Endothelial cell of umbilical vein (primary cell): ENCODE measurements around the gene AAR2. TPM values are rescaled to one million over a fixed set of nuclear protein-coding genes. Genes with fewer than 3 reads are reported as not detected.

ENCODE experiments used
- BruUV-seq: library from RNA; stranded (reverse); fragments of 400-500 nt; replicated peaks from 2 replicates; lab custom pipeline; 2021; lab: Mats Ljungman, UMichigan
- CTCF ChIA-PET: fragments of 300-600, 350-600 bp; sonication (Branson Sonifier 250); formaldehyde crosslinking; loops from one replicate; lab custom pipeline; 2021; ENCODE audit warnings: antibody characterized with exemption, inconsistent platforms; lab: Charles Lee
- POLR2A ChIA-PET: fragments of 300-600, 350-600 bp; sonication (Branson Sonifier 250); formaldehyde crosslinking; loops from one replicate; lab custom pipeline; 2021; ENCODE audit warnings: antibody characterized with exemption, inconsistent platforms; lab: Charles Lee
- DNase-seq: peaks from one replicate; pipeline ENCODE4 v3.0.0-alpha.2; 2011; ENCODE audit warnings: low read depth, low spot score
- FAIRE-seq: peaks from 2 replicates; lab custom pipeline; 2011; peaks lifted over from hg19 to GRCh38; lab: Jason Lieb, UNC
- H2AFZ ChIP-seq: 2 replicates; pipeline ENCODE4 v1.6.0; 2012; ENCODE audit warnings: low read depth, low read length, control low read depth, inconsistent platforms
- H3K27ac ChIP-seq: 2 replicates; pipeline ENCODE4 v1.5.1; 2011; ENCODE audit warnings: low read depth, mild to moderate bottlenecking, control low read depth, low read length, moderate library complexity; ENCODE audit not compliant: insufficient read depth
- H3K27me3 ChIP-seq, 2 experiments: 2 replicates each; pipeline versions ENCODE4 v1.6.0 to v1.6.1; 2011; ENCODE audit warnings: low read length in 2 of 2, mixed read lengths in 1 of 2; ENCODE audit not compliant: control insufficient read depth in 2 of 2, insufficient read depth in 2 of 2
- H3K36me3 ChIP-seq, 2 experiments: 2 replicates in 1 of 2; 3 replicates in 1 of 2; pipeline ENCODE4 v1.5.1; 2011; ENCODE audit warnings: low read length in 2 of 2, mild to moderate bottlenecking in 1 of 2, moderate library complexity in 1 of 2; ENCODE audit not compliant: control insufficient read depth in 2 of 2, insufficient read depth in 2 of 2; ENCODE audit errors: extremely low read depth in 1 of 2
- H3K4me1 ChIP-seq: 3 replicates; pipeline ENCODE4 v1.5.1; 2011; ENCODE audit warnings: mild to moderate bottlenecking, low read length; ENCODE audit not compliant: control insufficient read depth, insufficient read depth; ENCODE audit errors: extremely low read depth
- H3K4me2 ChIP-seq: 2 replicates; pipeline ENCODE4 v1.6.1; 2011; ENCODE audit warnings: low read length, control low read depth, mixed read lengths; ENCODE audit not compliant: insufficient read depth
- H3K4me3 ChIP-seq, 3 experiments: fragments of 200-600 bp in 1 of 3; sonication (generic), shearing (Covaris generic) in 1 of 3; replicated peaks in 1 of 3; 2 replicates each; pipeline ENCODE4 v1.5.1; 2011 to 2016; ENCODE audit warnings: control low read depth in 3 of 3, low read length in 3 of 3, mild to moderate bottlenecking in 2 of 3, inconsistent platforms in 1 of 3, low read depth in 1 of 3, moderate library complexity in 1 of 3; ENCODE audit not compliant: insufficient read depth in 1 of 3
- H3K79me2 ChIP-seq: 2 replicates; pipeline ENCODE4 v1.6.0; 2012; ENCODE audit warnings: low read length, inconsistent platforms; ENCODE audit not compliant: control insufficient read depth, insufficient read depth
- H3K9ac ChIP-seq: replicated peaks from 2 replicates; pipeline ENCODE3; 2011; ENCODE audit warnings: low read length, control low read depth; ENCODE audit not compliant: insufficient read depth; ENCODE audit errors: extremely low read depth
- H3K9me1 ChIP-seq: replicated peaks from 3 replicates; pipeline ENCODE4 v1.6.0; 2011; ENCODE audit warnings: mild to moderate bottlenecking, low read length; ENCODE audit not compliant: control insufficient read depth, insufficient read depth; ENCODE audit errors: extremely low read depth
- H3K9me3 ChIP-seq: replicated peaks from 2 replicates; pipeline ENCODE4 v1.5.1; 2012; ENCODE audit warnings: low read length, inconsistent platforms; ENCODE audit not compliant: control insufficient read depth, insufficient read depth
- H4K20me1 ChIP-seq: replicated peaks from 2 replicates; pipeline ENCODE3; 2011; ENCODE audit warnings: mild to moderate bottlenecking, low read length; ENCODE audit not compliant: control insufficient read depth, insufficient read depth; ENCODE audit errors: extremely low read depth
- EZH2 ChIP-seq: IDR thresholded peaks from 2 replicates; pipeline ENCODE4 v1.6.1; 2012; ENCODE audit warnings: borderline replicate concordance, low read depth, mild to moderate bottlenecking, moderate library complexity, low read length, inconsistent platforms; ENCODE audit not compliant: severe bottlenecking
- MYC ChIP-seq: IDR thresholded peaks from one replicate; pipeline ENCODE4 v1.6.1; 2011; ENCODE audit warnings: mild to moderate bottlenecking, low read depth, low read length
- POLR2AphosphoS5 ChIP-seq: IDR thresholded peaks from 2 replicates; pipeline ENCODE4 v1.6.1; 2012; ENCODE audit warnings: low read depth, mild to moderate bottlenecking, control low read depth, low read length, moderate library complexity; ENCODE audit not compliant: insufficient read depth
- dilution Hi-C: fragments of 300-500 bp; cut with MboI; formaldehyde crosslinking; loops from one replicate; pipeline ENCODE4 v1.15.0; 2019; ENCODE audit warnings: low sequenced_read_pairs; ENCODE audit not compliant: extremely low pct_ligation_motif_present
- intact Hi-C: fragments of 100-400 bp; cut with micrococcal nuclease; formaldehyde crosslinking; loops from one replicate; pipeline ENCODE4 v1.10.0; 2022
- polyA plus RNA-seq, 4 experiments: library from polyadenylated mRNA; depleted of rRNA in 3 of 4; stranded (reverse) in 3 of 4; unstranded in 1 of 4; fragments of >200 nt; gene quantifications; 2 replicates each; pipeline versions ENCODE4 v1.2.1 to v1.2.3, GENCODE V29; 2011 to 2012; ENCODE audit warnings: missing spikeins in 1 of 4
- total RNA-seq: library from RNA; stranded (reverse); gene quantifications from 2 replicates; pipeline ENCODE4 v1.2.3, GENCODE V29; 2021
- TF ChIP-seq, protein P1 (sequence below): IDR thresholded peaks from 2 replicates; pipeline ENCODE4 v1.6.1; 2011; ENCODE audit not compliant: insufficient read depth, insufficient read length
- TF ChIP-seq, protein P2 (sequence below), 2 donors: IDR thresholded peaks; 1 replicate in 1 of 2; 2 replicates in 1 of 2; pipeline ENCODE4 v1.5.1; 2011; ENCODE audit warnings: low read length in 2 of 2, mild to moderate bottlenecking in 2 of 2, moderate library complexity in 2 of 2, control low read depth in 1 of 2, inconsistent platforms in 1 of 2, low read depth in 1 of 2; ENCODE audit not compliant: insufficient read depth in 1 of 2; ENCODE audit errors: extremely low read depth in 1 of 2

Gene AAR2
- total and polyA plus RNA-seq, 2 donors (not counting 3 experiments of a cell fraction or from before 2014, with no cell fraction given) = 21.9 to 29.4 TPM

- H3K4me2 ChIP-seq = peak overlapping the region; percentile 87
- peak overlapping the region; percentile 61 to 91 (median 84) for H3K4me3 ChIP-seq
- intact Hi-C loops (no loop called here), dilution Hi-C loops (no loop called here)
- ChIA-PET CTCF (interaction anchor here (0.9 to 2.1 kb wide), 6 partner anchors 10 to 244 kb away, joined by 3 to 13 read pairs (median 4); no protein-coding TSS in a partner anchor), POLR2A (no interaction called here)
- H3K36me3 ChIP-seq = peaks cover 0 to 11% of the 10 kb centered on the region in 2 experiments
- H3K9me3 ChIP-seq = no peaks in the 10 kb centered on the region
- peak overlapping the region; percentile 63 for H3K27ac ChIP-seq
- H3K4me1 ChIP-seq = peaks cover 10% of the 10 kb centered on the region
- peak overlapping the region; percentile 85 for H3K9ac ChIP-seq
- BruUV-seq = TSS peak; percentile 73
- DNase-seq (no peak), FAIRE-seq (peak; percentile 59)
- no peak for TF ChIP-seq POLR2AphosphoS5
- no peak for TF ChIP-seq EZH2
- TF ChIP-seq MYC = no peak
- TF ChIP-seq, protein P1, sequence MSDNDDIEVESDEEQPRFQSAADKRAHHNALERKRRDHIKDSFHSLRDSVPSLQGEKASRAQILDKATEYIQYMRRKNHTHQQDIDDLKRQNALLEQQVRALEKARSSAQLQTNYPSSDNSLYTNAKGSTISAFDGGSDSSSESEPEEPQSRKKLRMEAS = no peak
- TF ChIP-seq, protein P2, sequence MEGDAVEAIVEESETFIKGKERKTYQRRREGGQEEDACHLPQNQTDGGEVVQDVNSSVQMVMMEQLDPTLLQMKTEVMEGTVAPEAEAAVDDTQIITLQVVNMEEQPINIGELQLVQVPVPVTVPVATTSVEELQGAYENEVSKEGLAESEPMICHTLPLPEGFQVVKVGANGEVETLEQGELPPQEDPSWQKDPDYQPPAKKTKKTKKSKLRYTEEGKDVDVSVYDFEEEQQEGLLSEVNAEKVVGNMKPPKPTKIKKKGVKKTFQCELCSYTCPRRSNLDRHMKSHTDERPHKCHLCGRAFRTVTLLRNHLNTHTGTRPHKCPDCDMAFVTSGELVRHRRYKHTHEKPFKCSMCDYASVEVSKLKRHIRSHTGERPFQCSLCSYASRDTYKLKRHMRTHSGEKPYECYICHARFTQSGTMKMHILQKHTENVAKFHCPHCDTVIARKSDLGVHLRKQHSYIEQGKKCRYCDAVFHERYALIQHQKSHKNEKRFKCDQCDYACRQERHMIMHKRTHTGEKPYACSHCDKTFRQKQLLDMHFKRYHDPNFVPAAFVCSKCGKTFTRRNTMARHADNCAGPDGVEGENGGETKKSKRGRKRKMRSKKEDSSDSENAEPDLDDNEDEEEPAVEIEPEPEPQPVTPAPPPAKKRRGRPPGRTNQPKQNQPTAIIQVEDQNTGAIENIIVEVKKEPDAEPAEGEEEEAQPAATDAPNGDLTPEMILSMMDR (IDR thresholded peaks at IDR 0.05; ENCODE audit: extremely low read depth in 1 of 2, insufficient read depth in 1 of 2, low read depth in 1 of 2, low read length in 2 of 2) = no peak
- H3K79me2 ChIP-seq = peaks cover 43% of the 10 kb centered on the region
- no peaks in the 10 kb centered on the region for H3K27me3 ChIP-seq
- no peaks in the 10 kb centered on the region for H4K20me1 ChIP-seq
- H3K9me1 ChIP-seq = no peaks in the 10 kb centered on the region
- H2AFZ ChIP-seq = peak overlapping the region; percentile 97
Measured at GRCh38 chr20:36236786-36237121, 476 bp downstream of the AAR2 start.
